Stomach (tissue), 4 donors: ENCODE results near the gene STK33.

Experiments
- CTCF ChIP-seq, 7 experiments: fragments of 450-650 bp in 4 of 7; fragments of 200-600 bp in 3 of 7; sonication (generic) in 3 of 7; IDR thresholded peaks; one replicate each; pipeline ENCODE4 v1.5.1; 2016 to 2019; ENCODE audit warnings: antibody characterized with exemption in 7 of 7, control low read depth in 2 of 7, mild to moderate bottlenecking in 1 of 7
- EP300 ChIP-seq: sonication (generic); formaldehyde crosslinking; IDR thresholded peaks from one replicate; pipeline ENCODE4 v1.6.1; 2017; ENCODE audit warnings: antibody characterized with exemption
- POLR2A ChIP-seq, 4 donors: fragments of 450-650 bp; IDR thresholded peaks; one replicate each; pipeline ENCODE4 v1.6.1; 2016; ENCODE audit warnings: antibody characterized with exemption in 4 of 4, control low read depth in 2 of 4, mild to moderate bottlenecking in 1 of 4, moderate library complexity in 1 of 4
- POLR2AphosphoS5 ChIP-seq, 3 donors: sonication (generic); formaldehyde crosslinking; IDR thresholded peaks; one replicate each; pipeline ENCODE4 v1.6.1; 2016; ENCODE audit warnings: antibody characterized with exemption in 3 of 3

GRCh38 chr11:8390851-8391612, 203.0 kb downstream of the STK33 start:
- TF ChIP-seq CTCF (IDR thresholded peaks at IDR 0.05), result no peak
- TF ChIP-seq POLR2A (IDR thresholded peaks at IDR 0.05), result no peak
- no peak for TF ChIP-seq POLR2AphosphoS5 (IDR thresholded peaks at IDR 0.05)
- TF ChIP-seq EP300, result no peak
